HG03097 (cell line): ENCODE measurements around the gene ENDOU.

Experiments
- ATAC-seq: cut with Tn5 transposase; IDR thresholded peaks from one replicate; pipeline ENCODE4 v1.9.1; 2021; ENCODE audit not compliant: unreplicated experiment, low FRiP score

Gene ENDOU

GRCh38 chr12:47722941-47723631 is 2.2 kb downstream of the ENDOU start:
- ATAC-seq = no peak

DNA sequence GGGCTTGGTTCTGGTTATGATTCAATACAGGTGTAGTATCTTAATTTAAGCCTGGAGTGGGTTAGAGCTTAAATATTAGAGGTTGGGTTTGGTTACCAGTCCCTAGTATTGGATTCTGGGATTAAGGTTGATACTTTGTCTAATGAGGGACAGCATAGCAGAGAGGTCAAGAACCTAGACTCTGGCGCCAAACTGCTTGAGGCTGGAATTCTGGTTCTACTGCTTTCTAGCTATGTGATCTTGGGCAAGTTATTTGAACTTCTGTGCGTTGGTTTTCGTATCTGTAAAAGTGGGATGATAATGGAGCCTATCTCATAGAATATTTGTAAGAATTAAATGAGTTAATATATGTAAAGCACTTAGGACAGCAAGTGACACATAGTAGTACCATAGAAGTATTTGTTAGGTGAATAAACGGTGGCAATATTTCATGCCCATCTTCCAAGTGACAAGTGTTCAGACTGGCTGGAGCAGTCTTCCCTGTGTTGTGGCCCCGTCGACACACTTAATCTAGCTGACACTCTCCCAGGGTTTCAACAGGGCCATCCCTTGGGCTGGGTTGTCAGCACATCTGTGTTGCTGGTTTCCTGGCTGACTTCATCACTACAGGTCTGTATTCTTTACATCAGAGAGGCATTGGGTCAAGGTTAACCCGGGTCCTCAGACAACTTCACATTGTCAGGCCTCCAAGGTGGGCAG is 3.0 kb downstream of the ENDOU start:
- no peak for ATAC-seq

GRCh38 chr12:47721431-47721973 is 3.8 kb downstream of the ENDOU start:
- no peak for ATAC-seq

DNA sequence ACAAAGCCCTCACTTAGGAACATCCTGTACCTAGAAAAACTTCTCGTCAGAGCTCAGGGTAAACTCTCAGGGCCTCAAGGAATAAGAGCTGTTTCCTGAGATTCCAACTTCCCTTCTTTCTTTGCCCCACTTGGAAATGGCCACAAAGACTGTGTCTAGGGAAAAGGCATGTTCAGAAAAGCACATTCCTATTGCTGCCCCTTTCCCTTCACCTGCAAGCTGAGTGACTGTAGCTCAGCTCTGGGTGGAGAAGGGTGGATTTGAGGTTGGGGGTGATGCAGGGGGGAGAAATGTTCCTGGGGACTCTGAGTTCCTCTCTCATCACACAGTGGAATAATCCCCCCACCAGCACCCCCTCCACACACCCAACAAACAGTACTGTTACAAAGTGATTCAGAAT is 6.8 kb downstream of the ENDOU start:
- ATAC-seq = no peak

GRCh38 chr12:47717443-47718193 is 7.7 kb downstream of the ENDOU start:
- ATAC-seq = peak; percentile 43

- no peak for ATAC-seq
Measured at GRCh38 chr12:47717046-47717442, 8.2 kb downstream of the ENDOU start.

DNA sequence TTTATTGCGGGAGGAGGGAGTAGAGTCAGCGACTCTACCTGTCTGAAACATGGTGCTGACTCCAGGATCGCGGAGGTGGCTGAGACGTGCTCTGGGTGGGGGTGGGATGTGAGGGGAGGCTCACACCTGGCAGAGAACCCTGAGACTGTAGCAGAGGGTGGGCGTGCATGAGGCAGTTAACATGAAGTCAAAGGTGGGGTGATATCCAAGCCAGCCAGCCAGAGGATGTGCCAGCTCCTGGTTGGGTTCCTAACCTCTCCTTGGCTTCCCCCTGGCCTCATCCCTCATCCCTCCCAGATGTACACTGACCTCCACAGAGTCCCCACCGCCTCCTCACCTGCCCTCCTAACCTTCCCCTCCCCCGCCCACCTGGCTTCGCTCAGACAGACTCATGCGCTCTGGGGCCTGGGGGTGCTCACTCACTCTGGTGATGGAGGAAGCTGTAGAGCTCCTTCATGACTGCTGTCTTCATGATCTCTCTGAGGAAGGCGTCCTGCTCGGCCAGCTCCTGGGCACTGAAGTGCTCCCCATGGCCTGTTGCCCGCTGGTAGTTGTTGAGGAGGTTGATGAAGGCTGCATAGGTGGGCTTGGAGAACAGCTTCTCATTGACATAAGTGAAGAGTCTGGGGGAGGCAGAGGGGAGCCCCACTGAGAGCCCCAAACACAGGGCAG is 9.3 kb downstream of the ENDOU start:
- ATAC-seq = no peak

GRCh38 chr12:47715393-47715876 is 9.9 kb downstream of the ENDOU start:
- ATAC-seq = no peak

DNA sequence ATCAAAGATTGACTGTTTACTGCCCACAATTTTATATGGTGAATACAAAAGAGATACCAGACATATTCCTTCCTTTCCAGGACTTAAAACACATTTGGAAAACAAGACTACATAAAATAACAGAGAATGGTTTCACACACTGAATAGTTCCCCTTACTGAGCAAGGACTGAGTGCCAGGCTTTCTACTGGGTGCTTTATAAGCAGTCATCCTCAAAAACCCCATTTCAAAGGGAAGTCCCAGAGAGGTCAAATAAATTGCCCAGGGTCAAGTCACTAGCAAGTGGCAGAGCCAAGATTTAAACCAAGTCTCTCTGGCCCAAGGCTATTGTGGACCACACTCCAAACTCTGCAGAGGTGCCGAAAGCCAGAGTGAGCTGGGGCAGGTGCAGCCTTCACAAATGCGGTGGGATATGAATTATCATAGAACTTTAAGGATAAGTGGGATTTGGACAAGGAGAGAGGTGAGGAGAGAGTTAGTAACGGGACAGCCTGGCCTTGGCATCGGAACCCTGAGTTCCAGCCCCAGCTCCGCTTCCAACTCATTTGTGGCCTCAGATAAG is 10.4 kb downstream of the ENDOU start:
- ATAC-seq = no peak

DNA sequence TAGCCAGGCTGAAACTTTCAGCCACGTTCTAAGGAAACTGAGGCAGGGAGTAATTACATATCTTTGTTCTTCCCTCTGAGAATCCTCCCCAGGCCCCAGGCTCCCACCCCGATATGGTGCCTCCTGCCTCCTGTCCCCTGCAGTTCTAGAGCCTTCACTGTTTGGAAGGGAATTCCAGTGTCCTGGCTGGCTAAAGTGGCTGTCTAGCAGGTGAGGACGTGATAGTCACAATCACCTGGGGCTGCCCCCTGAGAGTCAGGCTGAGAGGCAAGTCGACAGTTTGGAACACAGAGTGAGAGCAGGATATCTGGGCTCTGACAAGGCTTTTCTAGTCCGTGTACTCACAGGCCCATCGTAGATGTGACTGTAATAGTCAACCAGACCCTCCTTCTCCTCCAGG is 13.1 kb downstream of the ENDOU start:
- ATAC-seq = no peak

GRCh38 chr12:47711448-47711847 is 13.8 kb downstream of the ENDOU start:
- no peak for ATAC-seq

GRCh38 chr12:47710278-47710677 is 15.0 kb downstream of the ENDOU start:
- no peak for ATAC-seq

DNA sequence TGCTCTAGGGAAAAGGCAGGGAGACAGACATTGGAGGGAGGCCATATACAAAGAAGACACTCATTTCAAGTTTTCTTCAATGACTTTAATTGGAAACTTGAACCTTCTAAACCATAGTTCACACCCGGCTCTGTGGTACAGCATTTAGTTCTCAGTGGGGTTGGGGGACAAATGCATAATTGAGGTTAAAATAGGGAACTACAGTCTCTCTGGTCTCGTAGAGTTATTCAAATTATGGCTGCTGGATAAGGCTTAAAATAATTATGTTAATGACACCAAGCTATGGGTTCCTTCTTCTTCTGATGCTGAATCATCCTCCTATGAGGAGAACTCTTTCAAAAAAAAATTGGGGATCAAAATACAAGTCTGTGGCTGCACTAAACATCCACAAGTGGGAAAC is 15.6 kb downstream of the ENDOU start:
- no peak for ATAC-seq

GRCh38 chr12:47709237-47709636 is 16.1 kb downstream of the ENDOU start:
- ATAC-seq = no peak

DNA sequence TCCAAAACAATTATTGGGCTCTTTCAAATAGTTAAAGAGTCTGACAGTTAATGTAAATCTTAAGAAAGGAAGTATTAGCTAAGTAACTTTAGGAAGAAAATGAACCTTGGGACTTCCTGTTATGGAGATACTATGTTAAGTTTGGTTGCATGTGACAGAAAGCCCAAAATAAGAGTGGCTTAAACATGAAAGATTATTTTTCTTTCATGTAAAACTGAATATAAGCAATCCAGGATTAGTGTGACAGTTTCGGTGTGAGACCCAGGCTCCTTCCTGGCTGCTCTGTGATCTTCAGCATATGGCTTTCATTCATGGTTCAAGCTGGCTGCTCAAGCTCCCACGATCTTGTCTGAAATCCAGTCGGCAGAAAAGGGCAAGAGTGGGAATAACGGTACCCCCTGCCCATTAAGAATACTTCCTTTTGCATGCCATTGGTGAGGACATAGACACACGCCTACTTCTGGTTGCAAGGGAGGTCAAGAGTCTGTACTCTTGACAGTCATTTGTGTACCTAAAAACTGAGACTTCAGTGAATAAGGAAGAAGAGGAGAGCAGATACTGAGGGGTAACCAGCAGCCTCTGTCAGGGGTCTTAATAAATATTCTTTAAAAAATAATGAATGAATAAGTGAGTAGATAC is 17.3 kb downstream of the ENDOU start:
- no peak for ATAC-seq

DNA sequence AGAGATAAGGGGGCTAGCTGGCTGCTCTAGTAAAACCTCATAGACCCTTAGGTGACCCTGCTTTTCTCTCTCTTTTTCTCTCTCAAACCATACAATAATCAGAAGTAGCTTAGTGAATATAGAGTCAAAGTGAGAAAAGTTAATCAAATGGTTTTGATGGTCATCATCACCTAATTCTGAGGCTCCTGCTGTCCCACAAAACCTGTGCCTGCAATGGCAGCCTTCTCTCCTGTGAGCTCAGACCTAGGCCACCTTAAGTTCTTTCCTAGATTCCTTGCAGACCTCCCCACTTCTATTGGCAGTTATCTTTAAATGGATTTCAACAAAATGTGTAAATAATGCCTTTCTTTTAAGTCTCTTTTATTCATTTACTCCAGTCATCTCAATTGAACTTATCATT is 17.9 kb downstream of the ENDOU start:
- ATAC-seq = no peak

DNA sequence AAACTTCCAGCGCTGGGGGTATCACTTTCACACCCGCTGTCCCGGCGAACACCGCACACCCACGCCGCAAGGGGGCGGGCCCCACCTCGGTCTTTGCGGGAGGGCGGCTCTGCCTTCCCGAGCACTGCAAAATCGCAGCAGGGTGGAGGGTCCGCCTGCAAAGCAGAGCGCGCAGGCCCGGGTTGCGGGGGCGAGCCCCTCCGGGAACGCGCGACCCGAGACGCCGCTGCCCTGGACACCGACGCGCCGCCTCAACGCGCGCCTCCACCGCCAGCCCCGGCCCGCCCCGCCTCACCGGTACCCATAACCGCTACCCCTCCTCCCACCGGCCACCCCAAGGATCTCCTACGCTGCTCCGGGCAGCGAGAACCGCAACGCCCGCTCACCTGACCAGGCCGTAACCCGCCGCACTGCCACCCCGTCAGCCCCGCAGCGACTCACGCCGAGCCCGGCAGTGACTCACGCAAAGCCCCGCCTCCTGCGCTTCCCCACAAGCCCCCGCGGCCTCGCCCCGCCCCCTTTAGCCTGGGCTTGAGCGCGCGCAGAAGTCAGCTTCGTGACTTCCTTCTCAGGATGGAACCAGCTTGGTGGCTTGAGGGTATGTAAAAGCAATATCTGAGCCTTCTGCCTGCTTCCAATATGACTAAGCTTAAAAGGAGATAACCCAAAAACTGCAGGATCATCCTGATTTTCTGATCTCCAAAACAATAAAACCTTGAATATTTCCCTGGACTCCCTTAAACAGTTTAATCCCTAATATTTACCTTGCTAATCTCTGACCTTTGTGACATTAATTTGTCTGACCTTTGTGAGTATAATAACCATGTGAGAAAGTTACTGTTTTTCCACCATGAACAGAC is 19.5 kb downstream of the ENDOU start, which contains the start of gene RPAP3:
Gene RPAP3 (minus strand): TSS at position 465 of the 860 bp plus-strand sequence. CDS start 3,190 bp downstream, outside the sequence.
- peak; percentile 60 for ATAC-seq

DNA sequence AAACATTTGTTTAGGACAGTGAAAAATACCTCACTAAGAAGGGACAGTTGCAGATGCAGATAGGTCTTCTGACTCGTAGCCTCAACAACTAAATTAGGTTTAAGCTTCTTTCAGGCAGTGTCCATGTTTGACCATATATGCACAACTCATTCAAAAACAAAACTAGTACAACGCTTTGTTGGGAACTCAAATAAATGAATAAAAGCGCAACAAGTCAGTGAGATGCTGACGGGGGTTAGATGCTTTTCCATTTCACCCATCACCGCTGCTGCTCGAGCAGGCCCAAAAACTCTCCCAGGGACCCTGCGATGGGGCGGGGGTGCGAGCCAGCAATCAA is 20.1 kb downstream of the ENDOU start:
- ATAC-seq = no peak

DNA sequence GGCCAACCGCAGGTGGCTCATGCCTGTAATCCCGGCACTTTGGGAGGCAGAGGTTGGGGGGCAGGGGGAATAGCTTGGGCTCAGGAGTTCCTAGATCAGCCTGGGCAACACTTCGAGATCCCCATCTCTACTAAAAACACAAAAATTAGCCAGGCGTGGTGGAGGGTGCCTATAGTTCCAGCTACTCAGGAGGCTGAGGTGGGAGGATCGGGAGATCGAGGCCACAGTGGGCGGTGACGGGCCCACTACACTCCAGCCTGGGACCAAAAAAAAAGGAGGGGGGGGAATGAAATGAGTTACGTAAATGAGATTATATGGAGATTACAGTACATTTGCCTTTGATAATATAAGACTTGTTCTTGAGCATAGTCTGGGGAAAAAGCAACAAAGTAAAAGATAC is 20.6 kb downstream of the ENDOU start:
- no peak for ATAC-seq
